Left lung (tissue), 10 donors: Measurements from ENCODE around the gene PIR. TPM values are rescaled to one million over a fixed set of nuclear protein-coding genes. Genes with fewer than 3 reads are reported as not detected.

ENCODE experiments used
- ATAC-seq: fragments of 200-7000 bp; cut with Tn5 transposase; one replicate; pipeline ENCODE4 v1.9.1; 2020; ENCODE audit warnings: moderate library complexity
- DNase-seq, 4 donors: peaks; one replicate each; pipeline ENCODE4 v3.0.0-alpha.2; 2013 to 2020
- H3K27ac ChIP-seq, 2 donors: fragments of 200-600 bp; sonication (generic) in 1 of 2; one replicate each; pipeline versions ENCODE4 v1.5.0 to v1.8.0; 2020 to 2021
- H3K27me3 ChIP-seq, 2 donors: fragments of 200-600 bp; sonication (generic) in 1 of 2; one replicate each; pipeline versions ENCODE4 v1.5.0 to v1.8.0; 2020 to 2021
- H3K36me3 ChIP-seq, 2 donors: fragments of 200-600 bp; sonication (generic) in 1 of 2; one replicate each; pipeline versions ENCODE4 v1.5.0 to v1.8.0; 2020 to 2021
- H3K4me1 ChIP-seq, 2 donors: fragments of 200-600 bp; one replicate each; pipeline ENCODE4 v1.8.0; 2021
- H3K4me3 ChIP-seq, 2 donors: fragments of 200-600 bp; sonication (generic) in 1 of 2; one replicate each; pipeline versions ENCODE4 v1.5.0 to v1.8.0; 2020 to 2021; ENCODE audit warnings: mild to moderate bottlenecking in 1 of 2
- H3K9me3 ChIP-seq, 2 donors: fragments of 200-600 bp; sonication (generic) in 1 of 2; one replicate each; pipeline versions ENCODE4 v1.5.0 to v1.8.0; 2020 to 2021
- intact Hi-C, 2 donors: fragments of 100-400 bp; cut with DNase I; formaldehyde crosslinking; loops; one replicate each; pipeline versions ENCODE4 v1.11.2 to v1.14.2; 2022
- polyA plus RNA-seq, 6 donors: library from polyadenylated mRNA; unstranded; fragments of 120-200 nt; gene quantifications; one replicate each; pipeline ENCODE4 v1.2.1, GENCODE V29; 2013; ENCODE audit not compliant: insufficient read length in 6 of 6
- total RNA-seq, 2 donors: library from RNA; stranded (reverse); fragmentation: NEBNext Ultra II Directional; extraction: Animal tissue kit (Norgen Biotek cat#: 25700); gene quantifications; one replicate each; pipeline ENCODE4 v1.2.1, GENCODE V29; 2021
- TF ChIP-seq, protein P1 (sequence below), 2 donors: fragments of 200-600 bp; sonication (generic) in 1 of 2; IDR thresholded peaks; one replicate each; pipeline versions ENCODE4 v1.5.0 to v1.8.0; 2021; ENCODE audit warnings: antibody characterized with exemption in 2 of 2
- donor health status: DM: no; HTN: yes; CAD: no.
- donor health status: DM: no; HTN: no; CAD: no.

Gene PIR
- total and polyA plus RNA-seq, 8 donors, result 8.0 to 32.7 (median 10.5) TPM

DNA sequence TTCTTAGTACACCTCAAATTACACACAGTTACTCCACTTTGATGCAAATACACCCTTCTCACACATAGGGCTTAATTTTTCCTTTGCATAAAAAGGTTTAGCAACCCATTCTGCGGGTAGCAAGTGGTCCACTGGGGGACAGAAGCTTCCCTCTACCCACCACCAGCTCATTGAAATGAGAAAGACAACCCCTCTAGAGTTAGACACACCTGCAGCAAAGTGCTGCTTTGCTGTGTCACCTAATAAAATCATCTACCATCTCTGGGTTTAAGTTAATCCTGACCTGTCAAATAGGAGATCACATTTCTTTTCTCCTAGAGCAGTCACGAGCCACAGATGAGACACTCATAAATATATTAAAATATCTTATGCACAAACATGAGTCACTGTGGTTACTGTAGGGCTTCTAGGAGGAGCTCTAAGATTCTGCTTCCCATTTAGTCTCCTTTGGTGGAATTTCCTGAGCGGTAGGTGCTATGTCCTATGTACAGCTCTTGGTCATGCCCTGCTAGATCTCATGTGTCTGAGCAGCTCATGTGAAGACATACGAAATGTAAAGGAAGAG is 19.4 kb upstream of the PIR start:
- Histone ChIP-seq H3K4me1 (no peaks in the 10 kb centered on the region), H3K27ac (no peak overlapping the region), H3K27me3 (peaks cover 0 to 11% of the 10 kb centered on the region in 2 donors), H3K9me3 (no peaks in the 10 kb centered on the region), H3K36me3 (no peaks in the 10 kb centered on the region), H3K4me3 (no peak overlapping the region)
- TF ChIP-seq, protein P1, sequence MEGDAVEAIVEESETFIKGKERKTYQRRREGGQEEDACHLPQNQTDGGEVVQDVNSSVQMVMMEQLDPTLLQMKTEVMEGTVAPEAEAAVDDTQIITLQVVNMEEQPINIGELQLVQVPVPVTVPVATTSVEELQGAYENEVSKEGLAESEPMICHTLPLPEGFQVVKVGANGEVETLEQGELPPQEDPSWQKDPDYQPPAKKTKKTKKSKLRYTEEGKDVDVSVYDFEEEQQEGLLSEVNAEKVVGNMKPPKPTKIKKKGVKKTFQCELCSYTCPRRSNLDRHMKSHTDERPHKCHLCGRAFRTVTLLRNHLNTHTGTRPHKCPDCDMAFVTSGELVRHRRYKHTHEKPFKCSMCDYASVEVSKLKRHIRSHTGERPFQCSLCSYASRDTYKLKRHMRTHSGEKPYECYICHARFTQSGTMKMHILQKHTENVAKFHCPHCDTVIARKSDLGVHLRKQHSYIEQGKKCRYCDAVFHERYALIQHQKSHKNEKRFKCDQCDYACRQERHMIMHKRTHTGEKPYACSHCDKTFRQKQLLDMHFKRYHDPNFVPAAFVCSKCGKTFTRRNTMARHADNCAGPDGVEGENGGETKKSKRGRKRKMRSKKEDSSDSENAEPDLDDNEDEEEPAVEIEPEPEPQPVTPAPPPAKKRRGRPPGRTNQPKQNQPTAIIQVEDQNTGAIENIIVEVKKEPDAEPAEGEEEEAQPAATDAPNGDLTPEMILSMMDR (IDR thresholded peaks at IDR 0.05), result no peak
- DNase-seq (no peak), ATAC-seq (no peak)
- intact Hi-C loops, result no loop called here

DNA sequence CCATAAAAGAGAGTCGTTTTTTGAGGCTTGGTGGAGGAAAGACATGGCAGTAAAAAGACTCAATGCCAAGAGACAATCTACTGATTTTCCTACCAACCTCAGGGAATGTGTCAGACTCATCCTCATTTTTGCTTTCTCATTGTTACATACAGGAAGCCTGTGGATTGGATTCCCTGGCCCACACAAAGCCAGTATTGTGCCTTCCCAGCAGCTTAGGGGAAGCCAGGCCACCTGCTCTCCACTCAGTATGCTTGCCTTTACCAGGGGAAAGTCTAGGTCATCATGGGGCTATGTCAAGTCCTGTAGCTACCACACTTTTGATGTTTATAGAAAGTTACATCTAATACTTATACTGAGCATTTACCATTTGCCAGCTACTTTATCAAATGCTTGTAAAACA is 18.4 kb upstream of the PIR start:
- H3K27me3 ChIP-seq, result peaks cover 0 to 11% of the 10 kb centered on the region in 2 donors
- DNase-seq (no peak), ATAC-seq (no peak)
- TF ChIP-seq, protein P1 (IDR thresholded peaks at IDR 0.05), result no peak
- intact Hi-C loops, result no loop called here
- H3K4me1 ChIP-seq, result no peaks in the 10 kb centered on the region
- H3K27ac ChIP-seq, result no peak overlapping the region
- no peaks in the 10 kb centered on the region for H3K9me3 ChIP-seq
- no peaks in the 10 kb centered on the region for H3K36me3 ChIP-seq
- no peak overlapping the region for H3K4me3 ChIP-seq

DNA sequence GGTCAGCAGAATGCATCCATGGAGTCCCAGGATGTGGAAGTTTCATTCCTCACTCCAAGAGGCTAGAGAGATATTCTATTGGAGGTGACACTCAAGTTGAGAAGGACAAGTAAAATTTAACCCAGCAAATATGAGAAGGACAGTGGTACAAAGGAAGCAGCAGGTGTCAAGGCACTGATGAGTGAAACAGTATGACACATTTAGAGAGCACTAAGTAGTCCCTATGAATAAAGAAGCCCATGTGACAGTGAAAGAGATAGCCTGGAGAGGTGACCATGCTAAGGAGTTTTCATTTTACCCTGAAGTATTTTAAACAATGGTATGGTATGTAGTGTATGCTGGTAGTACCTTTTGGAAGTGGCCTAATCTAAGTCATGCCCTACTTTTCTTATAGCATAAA is 16.7 kb upstream of the PIR start:
- Histone ChIP-seq H3K9me3 (no peaks in the 10 kb centered on the region), H3K4me1 (no peaks in the 10 kb centered on the region), H3K36me3 (no peaks in the 10 kb centered on the region), H3K4me3 (no peak overlapping the region), H3K27ac (no peak overlapping the region), H3K27me3 (peaks cover 0 to 9% of the 10 kb centered on the region in 2 donors)
- DNase-seq, result no peak
- TF ChIP-seq, protein P1 (IDR thresholded peaks at IDR 0.05), result no peak
- intact Hi-C loops, result no loop called here
- no peak for ATAC-seq

DNA sequence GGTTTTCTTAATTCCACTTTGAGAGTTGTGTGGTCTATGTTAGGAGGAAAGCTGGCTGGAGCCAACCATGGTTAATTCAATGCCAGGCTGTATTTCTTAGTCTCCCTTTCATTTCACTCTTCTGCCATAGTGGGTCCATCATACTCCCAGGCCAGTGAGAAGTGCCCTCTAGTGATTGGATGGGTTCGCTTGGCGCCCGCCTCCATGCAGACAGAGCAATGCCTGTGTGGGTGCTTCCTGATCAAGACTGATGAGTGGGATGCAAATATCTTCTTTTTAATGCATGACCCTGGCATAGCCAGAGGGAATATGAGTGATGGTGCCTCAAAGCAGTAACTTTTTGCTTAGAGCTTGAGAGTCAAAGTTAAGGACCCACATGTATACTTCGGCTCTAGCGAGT is 13.9 kb upstream of the PIR start:
- no peaks in the 10 kb centered on the region for H3K36me3 ChIP-seq
- H3K27me3 ChIP-seq, result peaks cover 0 to 12% of the 10 kb centered on the region in 2 donors
- H3K4me3 ChIP-seq, result no peak overlapping the region
- H3K27ac ChIP-seq, result no peak overlapping the region
- no peaks in the 10 kb centered on the region for H3K4me1 ChIP-seq
- no peak for ATAC-seq
- H3K9me3 ChIP-seq, result no peaks in the 10 kb centered on the region
- TF ChIP-seq, protein P1 (IDR thresholded peaks at IDR 0.05), result no peak
- DNase-seq, result no peak
- intact Hi-C loops, result no loop called here

DNA sequence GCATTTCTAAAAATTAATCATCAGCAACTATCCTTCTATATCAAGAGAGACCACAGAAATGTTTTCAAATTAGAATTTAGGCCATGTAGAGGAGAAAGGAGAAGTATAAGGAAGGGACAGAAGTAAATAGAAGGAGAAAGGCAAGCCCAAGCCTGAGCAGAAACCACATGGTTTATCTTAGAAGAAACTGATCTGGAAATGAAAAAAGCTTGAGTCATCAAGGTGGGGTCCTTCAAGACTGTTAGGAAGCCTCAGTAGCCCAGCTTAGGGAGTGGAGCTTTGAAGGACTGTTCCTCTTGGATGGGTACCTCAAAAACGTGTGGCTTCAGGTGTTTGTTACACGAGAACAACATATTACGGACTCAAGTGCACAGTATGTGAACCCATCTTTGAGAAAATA is 12.0 kb upstream of the PIR start:
- no peak for ATAC-seq
- no peak overlapping the region for H3K4me3 ChIP-seq
- H3K27me3 ChIP-seq, result peaks cover 0 to 9% of the 10 kb centered on the region in 2 donors
- H3K36me3 ChIP-seq, result no peaks in the 10 kb centered on the region
- intact Hi-C loops, result no loop called here
- TF ChIP-seq, protein P1 (IDR thresholded peaks at IDR 0.05), result no peak
- DNase-seq, result no peak
- H3K9me3 ChIP-seq, result no peaks in the 10 kb centered on the region
- H3K4me1 ChIP-seq, result no peaks in the 10 kb centered on the region
- peak overlapping the region in 1 of 2 donors; percentile 50 for H3K27ac ChIP-seq
